Measurements from ENCODE around the gene SNX18.

DNA sequence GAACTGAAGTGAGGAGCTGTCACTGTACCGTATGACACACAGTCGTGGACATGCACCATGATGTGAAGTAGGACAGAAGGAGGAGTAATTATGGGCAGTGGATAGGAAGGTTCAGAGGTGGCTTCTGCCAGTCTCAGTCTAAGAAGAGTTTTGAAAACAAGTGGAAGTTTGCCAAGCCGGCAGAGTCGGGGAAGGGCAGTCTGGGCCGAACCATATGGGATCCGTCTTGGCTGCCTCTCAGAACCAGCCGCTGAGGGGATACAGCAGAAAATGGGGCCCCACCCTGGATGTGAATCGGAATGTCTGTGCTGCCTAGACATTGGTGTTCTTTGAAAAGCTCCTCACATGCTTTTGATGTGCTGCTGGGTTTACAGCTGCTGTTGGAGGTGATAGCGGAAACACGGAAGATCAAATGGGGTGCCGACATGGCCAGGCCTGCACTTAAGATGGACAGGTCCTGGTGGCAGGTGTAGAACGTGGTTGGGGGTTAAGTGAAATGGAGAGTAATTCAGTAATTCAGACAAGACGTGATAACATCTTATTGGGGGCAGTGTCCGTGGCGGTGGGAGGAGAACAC, 11.2 kb downstream of the SNX18 start:
- TF ChIP-seq CTCF (IDR thresholded peaks at IDR 0.05), result no peak
- no peak for TF ChIP-seq POLR2A (IDR thresholded peaks at IDR 0.05)

Measured in vagina (tissue), 2 donors.